HG03354 (cell line): ENCODE results near the gene MRPS18A.

ENCODE experiments used
- ATAC-seq: cut with Tn5 transposase; IDR thresholded peaks from one replicate; pipeline ENCODE4 v1.9.1; 2021; ENCODE audit warnings: mild to moderate bottlenecking; ENCODE audit not compliant: unreplicated experiment, poor library complexity, severe bottlenecking

The MRPS18A gene

GRCh38 chr6:43687437-43688347 is at the start of gene MRPS18A:
Gene MRPS18A (minus strand): TSS chr6:43687791. CDS start chr6:43687779, 12 bp downstream.
- peak; percentile 93 for ATAC-seq

- no peak for ATAC-seq
Measured at GRCh38 chr6:43736844-43737243, 49.3 kb upstream of the MRPS18A start.

- no peak for ATAC-seq
Measured at GRCh38 chr6:43736211-43736786, 48.7 kb upstream of the MRPS18A start.

- ATAC-seq, result no peak
Measured at GRCh38 chr6:43735642-43736199, 48.1 kb upstream of the MRPS18A start.

GRCh38 chr6:43734294-43734665 is 46.7 kb upstream of the MRPS18A start:
- ATAC-seq, result no peak

- peak; percentile 70 for ATAC-seq
Measured at GRCh38 chr6:43733471-43734293, 46.1 kb upstream of the MRPS18A start.

- no peak for ATAC-seq
Measured at GRCh38 chr6:43730634-43731033, 43.0 kb upstream of the MRPS18A start.

GRCh38 chr6:43729537-43729936 is 41.9 kb upstream of the MRPS18A start:
- no peak for ATAC-seq

GRCh38 chr6:43728586-43728985 is 41.0 kb upstream of the MRPS18A start:
- ATAC-seq, result no peak

GRCh38 chr6:43727634-43728033 is 40.0 kb upstream of the MRPS18A start:
- ATAC-seq, result no peak

GRCh38 chr6:43725643-43726580 is 38.3 kb upstream of the MRPS18A start:
- ATAC-seq, result no peak

- ATAC-seq, result peak; percentile 68
Measured at GRCh38 chr6:43724914-43725642, 37.5 kb upstream of the MRPS18A start.

GRCh38 chr6:43724354-43724753 is 36.8 kb upstream of the MRPS18A start:
- ATAC-seq, result no peak

- ATAC-seq, result peak; percentile 68
Measured at GRCh38 chr6:43723737-43724295, 36.2 kb upstream of the MRPS18A start.

GRCh38 chr6:43722920-43723545 is 35.4 kb upstream of the MRPS18A start:
- ATAC-seq, result no peak

GRCh38 chr6:43720999-43721398 is 33.4 kb upstream of the MRPS18A start:
- ATAC-seq, result no peak

GRCh38 chr6:43719511-43719910 is 31.9 kb upstream of the MRPS18A start:
- no peak for ATAC-seq
